Measurements from ENCODE around the gene ACVR1.

Gene ACVR1

DNA sequence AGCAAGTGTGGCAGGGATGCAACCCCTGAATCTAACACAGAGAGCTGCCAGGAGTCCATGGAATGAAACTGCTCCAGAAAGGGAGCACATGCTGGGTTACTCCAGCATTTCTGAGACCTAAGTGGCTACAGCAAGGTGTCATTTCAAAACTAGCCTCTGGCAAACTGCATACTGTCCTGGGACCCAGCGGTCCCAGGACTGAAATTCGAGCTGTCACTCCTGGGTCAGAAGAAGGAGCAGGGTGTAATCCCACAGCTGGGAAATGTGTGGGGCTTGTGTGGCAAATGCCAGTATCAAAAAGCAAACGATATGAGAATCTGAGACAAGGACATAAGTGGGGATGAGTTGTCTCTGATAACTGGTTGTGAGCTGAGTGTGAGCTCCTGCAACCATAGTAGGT, 177.1 kb downstream of the ACVR1 start:
- no peak for DNase-seq (ENCODE audit: low read depth)

- DNase-seq (ENCODE audit: low read depth): no peak
These were observed 177.7 kb downstream of the ACVR1 start for GRCh38 chr2:157698430-157698829.

- DNase-seq (ENCODE audit: low read depth): no peak
These were observed 180.1 kb downstream of the ACVR1 start for GRCh38 chr2:157696036-157696435.

GRCh38 chr2:157692768-157693167, 183.4 kb downstream of the ACVR1 start:
- no peak for DNase-seq (ENCODE audit: low read depth)

- no peak for DNase-seq (ENCODE audit: low read depth)
These were observed 184.4 kb downstream of the ACVR1 start for GRCh38 chr2:157691695-157692094.

GRCh38 chr2:157691131-157691530, 185.0 kb downstream of the ACVR1 start:
- DNase-seq (ENCODE audit: low read depth): no peak

All from activated T-cell treated with anti-CD3 and anti-CD28 coated beads for 1 hour (primary cell).